ENCODE results near the gene CNPY1.

DNA sequence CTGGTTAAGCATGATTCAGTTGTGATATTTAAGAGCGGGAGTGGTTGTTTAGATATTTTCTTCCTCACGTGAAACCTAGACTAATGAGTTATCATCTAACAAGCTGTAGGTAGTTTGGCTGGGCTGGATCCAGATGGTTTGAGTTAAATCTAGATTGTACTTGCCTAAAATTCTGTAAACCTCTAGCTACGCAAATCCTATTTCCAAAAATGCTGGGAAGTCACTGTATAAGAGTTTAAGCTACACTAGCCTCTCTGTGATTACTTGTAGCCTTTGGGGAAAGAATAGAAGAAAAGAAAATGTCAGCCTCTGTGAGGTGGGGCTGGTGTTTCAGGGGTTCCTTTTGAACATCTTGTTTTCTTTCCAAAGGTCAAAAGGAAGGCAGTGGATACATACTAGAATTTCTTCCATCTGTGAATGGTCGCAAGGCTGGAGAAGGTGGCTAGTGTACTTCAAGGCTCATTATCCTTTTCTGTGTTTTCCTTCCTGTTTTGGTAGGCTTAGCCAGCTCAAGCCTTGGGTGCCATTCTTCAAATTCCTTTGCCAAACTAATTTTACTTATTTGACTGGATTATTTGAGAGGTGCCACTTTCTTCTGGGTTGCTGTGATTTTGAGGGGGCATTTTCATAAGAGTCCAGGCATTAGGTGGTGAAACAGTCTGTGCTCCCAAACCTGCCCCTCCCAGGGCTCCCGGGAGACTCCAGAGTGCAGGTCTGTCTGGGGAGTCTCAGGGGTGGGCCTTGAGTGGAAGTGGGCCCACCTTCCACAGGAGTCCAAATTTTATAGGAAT lies 93.7 kb downstream of the CNPY1 start:
- no peak for TF ChIP-seq POLR2A (IDR thresholded peaks at IDR 0.05; ENCODE audit: low read length)
- no peak for TF ChIP-seq GATA1 (IDR thresholded peaks at IDR 0.05; ENCODE audit: low read depth, low read length)

All from erythroblast (primary cell).